ENCODE results near the gene EVL. TPM values are rescaled to one million over a fixed set of nuclear protein-coding genes. Genes with fewer than 3 reads are reported as not detected.

The EVL gene
- total and polyA plus RNA-seq, 2 of the 8 experiments (the other 6 are each of a cell fraction or from before 2014, with no cell fraction given), result 30.7 to 64.6 TPM

GRCh38 chr14:100131181-100131580 is 66.0 kb downstream of the EVL start (continued):
- TF ChIP-seq FOSL1 (IDR thresholded peaks at IDR 0.05; ENCODE audit: insufficient read depth, low read depth, low read length) (no peak), HDAC6 (IDR thresholded peaks at IDR 0.05; ENCODE audit: low read depth, low read length) (no peak), MAX (IDR thresholded peaks at IDR 0.05) (no peak), GABPA (IDR thresholded peaks at IDR 0.05; ENCODE audit: borderline replicate concordance, insufficient read depth, low read length) (no peak), ASH2L (IDR thresholded peaks at IDR 0.05; ENCODE audit: low read length) (no peak), E2F6 (IDR thresholded peaks at IDR 0.05) (no peak), KDM5A (IDR thresholded peaks at IDR 0.05; ENCODE audit: low read length) (no peak), JUN (IDR thresholded peaks at IDR 0.05; ENCODE audit: low read depth, low read length) (no peak)

Measured in H1 (cell line).